ENCODE results near the gene TMEM176B.

Gene TMEM176B

GRCh38 chr7:150766334-150766709 lies 33.8 kb downstream of the TMEM176B start:
- no peaks in the 10 kb centered on the region for H3K9me2 ChIP-seq (replicated peaks; ENCODE audit: low read depth, low read length)
- no peak overlapping the region for H3K4me3 ChIP-seq (ENCODE audit: low read length, poor library complexity, severe bottlenecking)
- H3K9me3 ChIP-seq (ENCODE audit: insufficient read depth, low read depth, low read length), result no peaks in the 10 kb centered on the region
- no peaks in the 10 kb centered on the region for H3K27me3 ChIP-seq (ENCODE audit: insufficient read depth, low read length, poor library complexity, severe bottlenecking)
- H2AFZ ChIP-seq (ENCODE audit: low read length), result no peak overlapping the region
- H3F3A ChIP-seq (ENCODE audit: low read depth), result no peaks in the 10 kb centered on the region
- no peaks in the 10 kb centered on the region for H3K36me3 ChIP-seq (ENCODE audit: insufficient read depth, low read length)
- H3K4me2 ChIP-seq (ENCODE audit: low read depth, low read length, poor library complexity, severe bottlenecking), result no peak overlapping the region
- TF ChIP-seq EZH2phosphoT487 (IDR thresholded peaks at IDR 0.05; ENCODE audit: borderline replicate concordance) (no peak), CTCF (conservative IDR thresholded peaks at IDR 0.05; ENCODE audit: low read length) (no peak)
- no peaks in the 10 kb centered on the region for H3K79me2 ChIP-seq (ENCODE audit: insufficient read depth, low read length)
- H3K4me1 ChIP-seq (ENCODE audit: insufficient read depth, low read length, poor library complexity, severe bottlenecking), result no peaks in the 10 kb centered on the region
- no peak overlapping the region for H3K9ac ChIP-seq (ENCODE audit: low read depth, low read length, poor library complexity, severe bottlenecking)
- H4K20me1 ChIP-seq (ENCODE audit: insufficient read depth, low read length, poor library complexity, severe bottlenecking), result no peaks in the 10 kb centered on the region

- no peaks in the 10 kb centered on the region for H3K9me3 ChIP-seq (ENCODE audit: insufficient read depth, low read depth, low read length)
- H3K4me1 ChIP-seq (ENCODE audit: insufficient read depth, low read length, poor library complexity, severe bottlenecking), result peaks cover 20% of the 10 kb centered on the region
- H3K36me3 ChIP-seq (ENCODE audit: insufficient read depth, low read length), result no peaks in the 10 kb centered on the region
- no peak overlapping the region for H3K4me2 ChIP-seq (ENCODE audit: low read depth, low read length, poor library complexity, severe bottlenecking)
- TF ChIP-seq CTCF (conservative IDR thresholded peaks at IDR 0.05; ENCODE audit: low read length) (no peak), EZH2phosphoT487 (IDR thresholded peaks at IDR 0.05; ENCODE audit: borderline replicate concordance) (no peak)
- no peaks in the 10 kb centered on the region for H3K79me2 ChIP-seq (ENCODE audit: insufficient read depth, low read length)
- H3K4me3 ChIP-seq (ENCODE audit: low read length, poor library complexity, severe bottlenecking), result no peak overlapping the region
- H2AFZ ChIP-seq (ENCODE audit: low read length), result no peak overlapping the region
- H3K9me2 ChIP-seq (replicated peaks; ENCODE audit: low read depth, low read length), result no peaks in the 10 kb centered on the region
- H3K27me3 ChIP-seq (ENCODE audit: insufficient read depth, low read length, poor library complexity, severe bottlenecking), result no peaks in the 10 kb centered on the region
- no peaks in the 10 kb centered on the region for H4K20me1 ChIP-seq (ENCODE audit: insufficient read depth, low read length, poor library complexity, severe bottlenecking)
- peaks cover 7% of the 10 kb centered on the region; the same call in 1 of the 2 replicates for H3F3A ChIP-seq (ENCODE audit: low read depth)
- H3K9ac ChIP-seq (ENCODE audit: low read depth, low read length, poor library complexity, severe bottlenecking), result no peak overlapping the region
Observed at GRCh38 chr7:150759479-150759878, 40.7 kb downstream of the TMEM176B start.

GRCh38 chr7:150756858-150757257 lies 43.3 kb downstream of the TMEM176B start:
- H3K4me1 ChIP-seq (ENCODE audit: insufficient read depth, low read length, poor library complexity, severe bottlenecking), result peaks cover 34% of the 10 kb centered on the region
- H3K9me3 ChIP-seq (ENCODE audit: insufficient read depth, low read depth, low read length), result no peaks in the 10 kb centered on the region
- TF ChIP-seq CTCF (conservative IDR thresholded peaks at IDR 0.05; ENCODE audit: low read length) (peak; percentile 85), EZH2phosphoT487 (IDR thresholded peaks at IDR 0.05; ENCODE audit: borderline replicate concordance) (no peak)
- no peak overlapping the region for H3K4me3 ChIP-seq (ENCODE audit: low read length, poor library complexity, severe bottlenecking)
- peak overlapping the region; percentile 80 for H3K4me2 ChIP-seq (ENCODE audit: low read depth, low read length, poor library complexity, severe bottlenecking)
- H4K20me1 ChIP-seq (ENCODE audit: insufficient read depth, low read length, poor library complexity, severe bottlenecking), result no peaks in the 10 kb centered on the region
- H3K9ac ChIP-seq (ENCODE audit: low read depth, low read length, poor library complexity, severe bottlenecking), result peak overlapping the region; percentile 55
- no peaks in the 10 kb centered on the region for H3K27me3 ChIP-seq (ENCODE audit: insufficient read depth, low read length, poor library complexity, severe bottlenecking)
- H3K79me2 ChIP-seq (ENCODE audit: insufficient read depth, low read length), result no peaks in the 10 kb centered on the region
- no peaks in the 10 kb centered on the region for H3K36me3 ChIP-seq (ENCODE audit: insufficient read depth, low read length)
- no peak overlapping the region for H2AFZ ChIP-seq (ENCODE audit: low read length)
- H3K9me2 ChIP-seq (replicated peaks; ENCODE audit: low read depth, low read length), result no peaks in the 10 kb centered on the region
- peaks cover 9% of the 10 kb centered on the region; the same call in 1 of the 2 replicates for H3F3A ChIP-seq (ENCODE audit: low read depth)

All from Loucy (cell line).